IMR-90 (cell line): ENCODE measurements around the gene CBFA2T3. TPM values are rescaled to one million over a fixed set of nuclear protein-coding genes. Genes with fewer than 3 reads are reported as not detected.

Source experiments
- ATAC-seq: fragments of 200-7000 bp; cut with Tn5 transposase; 2 replicates; pipeline ENCODE4 v1.9.1; 2020; ENCODE audit warnings: low read depth, mild to moderate bottlenecking, moderate library complexity
- BruUV-seq: library from RNA; stranded (reverse); fragments of 400-500 nt; replicated peaks from 2 replicates; lab custom pipeline; 2021; lab: Mats Ljungman, UMichigan
- CTCF ChIA-PET: fragments of 300-600 bp; formaldehyde crosslinking; extraction: SDS; loops from one replicate; lab custom pipeline; 2021; ENCODE audit warnings: antibody characterized with exemption; lab: Yijun Ruan, JAX
- POLR2A ChIA-PET: fragments of 300-600 bp; sonication (Branson Sonifier 250); formaldehyde crosslinking; loops from one replicate; lab custom pipeline; 2022; ENCODE audit warnings: antibody characterized with exemption; ENCODE audit not compliant: unreplicated experiment; lab: Charles Lee
- DNase-seq: peaks from one replicate; pipeline ENCODE4 v3.0.0; 2013
- H2AFZ ChIP-seq: replicated peaks from 2 replicates; pipeline ENCODE3; 2013; ENCODE audit warnings: low read length, mild to moderate bottlenecking; ENCODE audit not compliant: poor library complexity
- H2AK5ac ChIP-seq: 2 replicates; pipeline ENCODE4 v1.6.1; 2013; ENCODE audit warnings: low read depth, low read length, inconsistent platforms
- H2AK9ac ChIP-seq: replicated peaks from 2 replicates; pipeline ENCODE3; 2013; ENCODE audit warnings: mild to moderate bottlenecking, low read depth, low read length, moderate library complexity; ENCODE audit not compliant: poor library complexity
- H2BK120ac ChIP-seq: 2 replicates; pipeline ENCODE4 v1.6.1; 2013; ENCODE audit warnings: low read depth, low read length, inconsistent platforms
- H2BK15ac ChIP-seq: 3 replicates; pipeline ENCODE4 v1.6.1; 2013; ENCODE audit warnings: low read depth, low read length, inconsistent platforms
- H2BK20ac ChIP-seq: 2 replicates; pipeline ENCODE4 v1.6.1; 2013; ENCODE audit warnings: low read depth, mild to moderate bottlenecking, inconsistent platforms, low read length, moderate library complexity
- H2BK5ac ChIP-seq: 2 replicates; pipeline ENCODE4 v1.6.1; 2013; ENCODE audit warnings: mild to moderate bottlenecking, low read depth, low read length, inconsistent platforms; ENCODE audit not compliant: poor library complexity, severe bottlenecking
- H3K14ac ChIP-seq: replicated peaks from 2 replicates; pipeline ENCODE4 v1.6.1; 2013; ENCODE audit warnings: low read depth, low read length, inconsistent platforms
- H3K18ac ChIP-seq: 2 replicates; pipeline ENCODE4 v1.6.1; 2013; ENCODE audit warnings: low read depth, low read length, control low read depth
- H3K23ac ChIP-seq: 2 replicates; pipeline ENCODE4 v1.6.1; 2013; ENCODE audit warnings: low read depth, low read length, inconsistent platforms
- H3K27ac ChIP-seq: 2 replicates; pipeline ENCODE4 v1.5.1; 2013; ENCODE audit warnings: mild to moderate bottlenecking, control low read depth, low read length; ENCODE audit not compliant: insufficient read depth
- H3K27me3 ChIP-seq: 2 replicates; pipeline ENCODE4 v1.6.1; 2013; ENCODE audit warnings: low read length; ENCODE audit not compliant: control insufficient read depth, insufficient read depth
- H3K36me3 ChIP-seq: 2 replicates; pipeline ENCODE4 v1.6.1; 2013; ENCODE audit warnings: low read length, mixed read lengths; ENCODE audit not compliant: control insufficient read depth, insufficient read depth
- H3K4ac ChIP-seq: 2 replicates; pipeline ENCODE4 v1.6.1; 2013; ENCODE audit warnings: low read depth, low read length, inconsistent platforms
- H3K4me1 ChIP-seq: 2 replicates; pipeline ENCODE4 v1.6.1; 2013; ENCODE audit warnings: low read length, mixed read lengths; ENCODE audit not compliant: control insufficient read depth, insufficient read depth
- H3K4me2 ChIP-seq: 2 replicates; pipeline ENCODE4 v1.6.1; 2013; ENCODE audit warnings: low read depth, mild to moderate bottlenecking, control low read depth, low read length, moderate library complexity
- H3K4me3 ChIP-seq: 2 replicates; pipeline ENCODE4 v1.5.1; 2013; ENCODE audit warnings: low read depth, mild to moderate bottlenecking, control low read depth, low read length, moderate library complexity; ENCODE audit not compliant: insufficient read depth
- H3K56ac ChIP-seq: 2 replicates; pipeline ENCODE4 v1.6.1; 2013; ENCODE audit warnings: low read length, inconsistent platforms; ENCODE audit not compliant: insufficient read depth; ENCODE audit errors: extremely low read depth
- H3K79me1 ChIP-seq, 2 experiments: 2 replicates each; pipeline ENCODE4 v1.6.1; 2013; ENCODE audit warnings: low read length in 2 of 2, inconsistent platforms in 1 of 2, low read depth in 1 of 2
- H3K9ac ChIP-seq: 2 replicates; pipeline ENCODE4 v1.6.1; 2013; ENCODE audit warnings: low read depth, low read length, control low read depth
- H3K9me1 ChIP-seq: 2 replicates; pipeline ENCODE4 v1.6.1; 2013; ENCODE audit warnings: low read length, inconsistent platforms; ENCODE audit not compliant: insufficient read depth
- H3K9me3 ChIP-seq: 2 replicates; pipeline ENCODE4 v1.6.1; 2013; ENCODE audit warnings: low read length; ENCODE audit not compliant: control insufficient read depth, insufficient read depth
- H4K20me1 ChIP-seq: 2 replicates; pipeline ENCODE4 v1.6.1; 2013; ENCODE audit warnings: low read length, inconsistent platforms; ENCODE audit not compliant: insufficient read depth
- H4K5ac ChIP-seq: 2 replicates; pipeline ENCODE4 v1.6.1; 2013; ENCODE audit warnings: mild to moderate bottlenecking, low read depth, low read length, control low read depth
- H4K8ac ChIP-seq, 2 experiments: 2 replicates each; pipeline ENCODE4 v1.6.1; 2013; ENCODE audit warnings: low read depth in 2 of 2, low read length in 2 of 2, control low read depth in 1 of 2, inconsistent platforms in 1 of 2
- H4K91ac ChIP-seq: 2 replicates; pipeline ENCODE4 v1.6.1; 2013; ENCODE audit warnings: low read depth, low read length, inconsistent platforms; ENCODE audit not compliant: insufficient read depth
- BHLHE40 ChIP-seq: fragments of 150-350 bp; IDR thresholded peaks from 2 replicates; pipeline ENCODE4 v1.6.1; 2016; ENCODE audit warnings: mild to moderate bottlenecking, low read depth, low read length
- CEBPB ChIP-seq: IDR thresholded peaks from 2 replicates; pipeline ENCODE4 v1.6.1; 2012; ENCODE audit warnings: low read depth, low read length, improper control_type of control experiment
- MAFK ChIP-seq: IDR thresholded peaks from 2 replicates; pipeline ENCODE4 v1.6.1; 2012; ENCODE audit warnings: low read depth, low read length, improper control_type of control experiment
- MXI1 ChIP-seq: IDR thresholded peaks from 2 replicates; pipeline ENCODE4 v1.6.1; 2012; ENCODE audit warnings: low read depth, mild to moderate bottlenecking, low read length, moderate library complexity, borderline replicate concordance
- POLR2A ChIP-seq: IDR thresholded peaks from 2 replicates; pipeline ENCODE4 v1.6.1; 2012; ENCODE audit warnings: mild to moderate bottlenecking, low read depth, low read length
- RAD21 ChIP-seq: IDR thresholded peaks from 2 replicates; pipeline ENCODE4 v1.6.1; 2012; ENCODE audit warnings: low read length, improper control_type of control experiment
- RCOR1 ChIP-seq: IDR thresholded peaks from 2 replicates; pipeline ENCODE4 v1.6.1; 2012; ENCODE audit warnings: mild to moderate bottlenecking, low read length, improper control_type of control experiment; ENCODE audit not compliant: insufficient replicate concordance
- RFX5 ChIP-seq: IDR thresholded peaks from 2 replicates; pipeline ENCODE4 v1.8.0; 2012; ENCODE audit warnings: low read depth, mild to moderate bottlenecking, low read length, moderate library complexity
- SMC3 ChIP-seq: fragments of 150-350 bp; IDR thresholded peaks from 2 replicates; pipeline ENCODE4 v1.6.1; 2016; ENCODE audit warnings: low read depth, mild to moderate bottlenecking, antibody characterized with exemption, low read length, moderate library complexity
- whole genome bisulfite sequencing, 2 experiments: methylation state at CpG; one replicate each; pipeline versions ENCODE4 v1.1.5 to v1.1.7; 2013; ENCODE audit warnings: missing lambda C conversion rate in 2 of 2; ENCODE audit not compliant: insufficient read length in 1 of 2; ENCODE audit errors: extremely low coverage in 2 of 2; 5-methylcytosine and 5-hydroxymethylcytosine counted together
- dilution Hi-C: fragments of 300-500 bp; cut with HindIII; formaldehyde crosslinking; loops from one replicate; pipeline ENCODE4 v1.14.3; 2018; ENCODE audit warnings: low sequenced_read_pairs; ENCODE audit not compliant: unreplicated experiment
- in situ Hi-C: fragments of 300-500 bp; cut with MboI; formaldehyde crosslinking; loops from 3 replicates; pipeline ENCODE4 v1.14.3; 2019; ENCODE audit warnings: low sequenced_read_pairs, inconsistent platforms, mixed read lengths
- intact Hi-C: fragments of 100-400 bp; cut with micrococcal nuclease; formaldehyde crosslinking; loops from 2 replicates; pipeline ENCODE4 v1.10.0; 2022
- polyA plus RNA-seq, 3 experiments: library from polyadenylated mRNA; depleted of rRNA; stranded (reverse); fragments of >200 nt; gene quantifications; 2 replicates each; pipeline ENCODE4 v1.2.3, GENCODE V29; 2012; ENCODE audit warnings: low replicate concordance in 1 of 3
- total RNA-seq: library from RNA; depleted of rRNA; stranded (reverse); fragments of >200 nt; gene quantifications from 2 replicates; pipeline ENCODE4 v1.2.3, GENCODE V29; 2012
- TF ChIP-seq, protein P1 (sequence below): fragments of 150-350 bp; IDR thresholded peaks from 2 replicates; pipeline ENCODE4 v1.6.1; 2016; ENCODE audit warnings: low read depth, mild to moderate bottlenecking, low read length, moderate library complexity, borderline replicate concordance

CBFA2T3 gene
- total and polyA plus RNA-seq, 2 of the 4 experiments (the other 2 are of a cell fraction): not detected

DNA sequence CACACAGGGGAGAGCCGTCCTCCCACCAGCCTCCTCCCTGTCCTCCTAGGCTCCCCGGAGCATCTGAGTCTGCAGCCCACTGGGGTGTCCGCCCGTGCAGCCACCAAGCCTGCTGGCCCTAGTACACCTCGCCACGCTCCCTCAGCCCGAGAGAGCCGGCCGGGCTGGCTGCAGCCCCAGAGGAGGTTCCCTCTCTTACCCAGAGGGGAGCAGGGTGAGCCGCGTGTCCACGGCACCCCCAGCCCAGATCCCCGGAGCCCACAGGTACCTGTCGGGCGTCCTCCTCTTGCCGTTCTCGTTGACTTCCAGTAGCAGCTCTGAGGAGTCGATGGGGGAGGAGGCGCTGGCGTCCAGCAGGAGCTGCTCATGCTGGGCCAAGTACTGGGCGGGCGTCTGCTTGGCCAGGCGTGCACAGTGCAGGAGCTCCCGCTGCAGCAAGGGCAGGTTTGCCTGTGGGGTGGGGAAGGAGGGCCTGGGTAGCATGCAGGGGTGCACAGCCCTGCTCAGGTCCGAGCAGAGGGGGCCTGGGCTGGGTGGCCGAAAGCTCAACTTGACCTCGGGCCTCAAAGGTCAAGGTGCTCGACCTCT is 91.2 kb downstream of the CBFA2T3 start:
- no peak overlapping the region for H3K4me3 ChIP-seq
- no peak for DNase-seq
- H3K4me2 ChIP-seq: no peak overlapping the region
- no peaks in the 10 kb centered on the region for H4K20me1 ChIP-seq
- no peak overlapping the region for H2BK5ac ChIP-seq
- H3K27ac ChIP-seq: no peak overlapping the region
- peaks cover 8% of the 10 kb centered on the region; the same call in 1 of the 2 replicates for H3K4me1 ChIP-seq
- H3K27me3 ChIP-seq: peaks cover 9% of the 10 kb centered on the region; the same call in 1 of the 2 replicates
- H4K91ac ChIP-seq: no peak overlapping the region
- no peak overlapping the region for H2BK120ac ChIP-seq
- ChIA-PET POLR2A (no interaction called here), CTCF (no interaction called here)
- H3K4ac ChIP-seq: no peak overlapping the region
- H3K9ac ChIP-seq: no peak overlapping the region
- H4K5ac ChIP-seq: no peak overlapping the region
- no peak overlapping the region for H3K14ac ChIP-seq
- no peak overlapping the region for H2BK20ac ChIP-seq
- no peak overlapping the region for H3K56ac ChIP-seq
- TF ChIP-seq SMC3: no peak
- TF ChIP-seq POLR2A: no peak
- no peak for TF ChIP-seq BHLHE40
- no peak for TF ChIP-seq MXI1
- TF ChIP-seq MAFK: no peak
- no peak for TF ChIP-seq RFX5
- TF ChIP-seq RCOR1: no peak
- TF ChIP-seq RAD21: no peak
- TF ChIP-seq CEBPB: no peak
- TF ChIP-seq, protein P1, sequence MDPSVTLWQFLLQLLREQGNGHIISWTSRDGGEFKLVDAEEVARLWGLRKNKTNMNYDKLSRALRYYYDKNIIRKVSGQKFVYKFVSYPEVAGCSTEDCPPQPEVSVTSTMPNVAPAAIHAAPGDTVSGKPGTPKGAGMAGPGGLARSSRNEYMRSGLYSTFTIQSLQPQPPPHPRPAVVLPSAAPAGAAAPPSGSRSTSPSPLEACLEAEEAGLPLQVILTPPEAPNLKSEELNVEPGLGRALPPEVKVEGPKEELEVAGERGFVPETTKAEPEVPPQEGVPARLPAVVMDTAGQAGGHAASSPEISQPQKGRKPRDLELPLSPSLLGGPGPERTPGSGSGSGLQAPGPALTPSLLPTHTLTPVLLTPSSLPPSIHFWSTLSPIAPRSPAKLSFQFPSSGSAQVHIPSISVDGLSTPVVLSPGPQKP: no peak
- in situ Hi-C loops (no loop called here), dilution Hi-C loops (no loop called here), intact Hi-C loops (no loop called here)
- no peak overlapping the region for H3K18ac ChIP-seq
- WGBS, 2 experiments: 89% methylated on average over 15 of the region's 28 CpGs; no CpG with 5 or more reads in 1 of the 2 experiments
- H2AFZ ChIP-seq: no peak overlapping the region
- no peaks in the 10 kb centered on the region for H3K36me3 ChIP-seq
- no peak overlapping the region for H4K8ac ChIP-seq
- no peak for ATAC-seq
- H3K23ac ChIP-seq: no peak overlapping the region
- no peak overlapping the region for H2AK9ac ChIP-seq
- no peaks in the 10 kb centered on the region for H3K9me1 ChIP-seq
- H3K79me1 ChIP-seq: no peaks in the 10 kb centered on the region
- BruUV-seq: no TSS peak
- no peak overlapping the region for H2BK15ac ChIP-seq
- H3K9me3 ChIP-seq: peaks cover 6% of the 10 kb centered on the region
- H2AK5ac ChIP-seq: no peak overlapping the region
